Measurements from ENCODE around the gene MPZL1. TPM values are rescaled to one million over a fixed set of nuclear protein-coding genes. Genes with fewer than 3 reads are reported as not detected.

Gene MPZL1
- total RNA-seq, 1 experiment from 2014 or later = 71.7 TPM

GRCh38 chr1:167716000-167716271 lies 5.8 kb upstream of the MPZL1 start:
- TF ChIP-seq ZNF423 (CRISPR knock-in tag; IDR thresholded peaks at IDR 0.05) (no peak), CREB1 (CRISPR knock-in tag; IDR thresholded peaks at IDR 0.05) (no peak), TEAD4 (CRISPR knock-in tag; IDR thresholded peaks at IDR 0.05) (no peak), TCF7 (CRISPR knock-in tag; IDR thresholded peaks at IDR 0.05; ENCODE audit: low read depth) (no peak), USF2 (CRISPR knock-in tag; IDR thresholded peaks at IDR 0.05) (no peak)
- H3K27me3 Mint-ChIP-seq (ENCODE audit: low read depth) = peaks cover 29% of the 10 kb centered on the region
- H3K4me1 Mint-ChIP-seq = peaks cover 23% of the 10 kb centered on the region
- no peaks in the 10 kb centered on the region for H3K9me3 Mint-ChIP-seq
- H3K27ac Mint-ChIP-seq = peak overlapping the region; percentile 82
- H3K4me3 Mint-ChIP-seq = peak overlapping the region; percentile 93
- ChIA-PET CTCF (interaction anchor here (0.7 to 1.8 kb wide), 13 partner anchors 8 to 1286 kb away, joined by 3 to 12 read pairs (median 6); no protein-coding TSS in a partner anchor), POLR2A (interaction anchor here (0.7 kb wide), 1 partner anchor 863 kb away, joined by 4 read pairs; no protein-coding TSS in a partner anchor)
- no peak for DNase-seq (ENCODE audit: low spot score)
- ATAC-seq = no peak
- no peaks in the 10 kb centered on the region for H3K36me3 Mint-ChIP-seq

GRCh38 chr1:167717351-167717750 lies 4.4 kb upstream of the MPZL1 start:
- Mint-ChIP-seq H3K27ac (no peak overlapping the region; the same call in 1 of the 2 replicates), H3K36me3 (no peaks in the 10 kb centered on the region)
- ATAC-seq = no peak

More at GRCh38 chr1:167717351-167717750, 4.4 kb upstream of the MPZL1 start:
- Mint-ChIP-seq H3K4me3 (peak overlapping the region; percentile 93), H3K4me1 (peaks cover 26% of the 10 kb centered on the region), H3K27me3 (ENCODE audit: low read depth) (peaks cover 17% of the 10 kb centered on the region), H3K9me3 (no peaks in the 10 kb centered on the region)
- no peak for DNase-seq (ENCODE audit: low spot score)
- CTCF ChIA-PET = interaction anchor here (0.5 to 1.8 kb wide), 6 partner anchors 10 to 497 kb away, joined by 3 to 12 read pairs (median 6); no protein-coding TSS in a partner anchor
- POLR2A ChIA-PET = interaction anchor here (0.5 kb wide), 1 partner anchor 14 kb away, joined by 3 read pairs; no protein-coding TSS in a partner anchor
- no peak for TF ChIP-seq STAT6 (CRISPR knock-in tag; conservative IDR thresholded peaks at IDR 0.05; ENCODE audit: low read depth)
- TF ChIP-seq CDX4 (CRISPR knock-in tag; IDR thresholded peaks at IDR 0.05; ENCODE audit: borderline replicate concordance) = no peak
- TF ChIP-seq SMAD3 (CRISPR knock-in tag; IDR thresholded peaks at IDR 0.05; ENCODE audit: borderline replicate concordance) = no peak
- no peak for TF ChIP-seq EMX1 (CRISPR knock-in tag; IDR thresholded peaks at IDR 0.05)
- TF ChIP-seq FOXJ3 (CRISPR knock-in tag; IDR thresholded peaks at IDR 0.05; ENCODE audit: borderline replicate concordance) = no peak
- TF ChIP-seq ERG (CRISPR knock-in tag; IDR thresholded peaks at IDR 0.05) = no peak
- TF ChIP-seq TEAD4 (CRISPR knock-in tag; IDR thresholded peaks at IDR 0.05) = no peak
- no peak for TF ChIP-seq E2F1 (CRISPR knock-in tag; IDR thresholded peaks at IDR 0.05)
- TF ChIP-seq ZNF532 (CRISPR knock-in tag; IDR thresholded peaks at IDR 0.05; ENCODE audit: borderline replicate concordance) = no peak

All from WTC11 (cell line).